H1 (cell line): ENCODE results near the gene SCN10A. TPM values are rescaled to one million over a fixed set of nuclear protein-coding genes. Genes with fewer than 3 reads are reported as not detected.

Experiments used
- BACH1 ChIP-seq: IDR thresholded peaks from 2 replicates; pipeline ENCODE4 v1.6.1; 2012; ENCODE audit warnings: low read length, improper control_type of control experiment
- CHD2 ChIP-seq: IDR thresholded peaks from 2 replicates; pipeline ENCODE4 v1.6.1; 2012; ENCODE audit warnings: low read length, improper control_type of control experiment
- GABPA ChIP-seq: IDR thresholded peaks from 2 replicates; pipeline ENCODE4 v1.6.1; 2011; ENCODE audit warnings: mild to moderate bottlenecking, low read length, moderate library complexity, borderline replicate concordance; ENCODE audit not compliant: insufficient read depth
- HDAC6 ChIP-seq: IDR thresholded peaks from one replicate; pipeline ENCODE4 v1.7.1; 2012; ENCODE audit warnings: low read depth, mild to moderate bottlenecking, inconsistent platforms, low read length, moderate library complexity
- KDM5A ChIP-seq: fragments of 200-600 bp; IDR thresholded peaks from 2 replicates; pipeline ENCODE4 v1.7.1; 2012; ENCODE audit warnings: mild to moderate bottlenecking, low read length, inconsistent platforms, mixed read lengths
- POU5F1 ChIP-seq: IDR thresholded peaks from 2 replicates; pipeline ENCODE4 v1.6.1; 2011; ENCODE audit warnings: low read depth, mild to moderate bottlenecking, low read length, moderate library complexity
- RNF2 ChIP-seq: fragments of 200-900, 300-1000 bp; sonication (generic); IDR thresholded peaks from 2 replicates; pipeline ENCODE4 v1.7.1; 2016; ENCODE audit warnings: borderline replicate concordance, low read depth, mild to moderate bottlenecking, antibody characterized with exemption, low read length; ENCODE audit not compliant: poor library complexity, severe bottlenecking; ENCODE audit errors: missing control alignments
- TAF7 ChIP-seq: optimal IDR thresholded peaks from 2 replicates; pipeline ENCODE3; 2011; ENCODE audit warnings: low read depth, mild to moderate bottlenecking, inconsistent platforms, low read length, moderate library complexity, borderline replicate concordance
- polyA plus RNA-seq, 7 experiments: library from polyadenylated mRNA; depleted of rRNA in 3 of 7; stranded (reverse) in 5 of 7; unstranded in 2 of 7; fragments of >200 nt in 5 of 7; fragments of 200-250 nt in 2 of 7; gene quantifications; 1 replicate in 5 of 7; 2 replicates in 1 of 7; 4 replicates in 1 of 7; pipeline versions ENCODE4 v1.2.1 to v1.2.3, GENCODE V29; 2011 to 2013; ENCODE audit warnings: missing spikeins in 2 of 7, mixed read lengths in 2 of 7
- total RNA-seq: library from RNA; stranded (reverse); fragmentation: NEBNext Ultra II Directional; extraction: Animal tissue kit (Norgen Biotek cat#: 25700); gene quantifications from 2 replicates; pipeline ENCODE4 v1.2.1, GENCODE V29; 2021
- TF ChIP-seq, protein P1 (sequence below): IDR thresholded peaks from 2 replicates; pipeline ENCODE4 v1.6.1; 2011; ENCODE audit warnings: low read length, improper control_type of control experiment

Gene SCN10A
- total and polyA plus RNA-seq, 2 of the 8 experiments (the other 6 are each of a cell fraction or from before 2014, with no cell fraction given) = not detected

DNA sequence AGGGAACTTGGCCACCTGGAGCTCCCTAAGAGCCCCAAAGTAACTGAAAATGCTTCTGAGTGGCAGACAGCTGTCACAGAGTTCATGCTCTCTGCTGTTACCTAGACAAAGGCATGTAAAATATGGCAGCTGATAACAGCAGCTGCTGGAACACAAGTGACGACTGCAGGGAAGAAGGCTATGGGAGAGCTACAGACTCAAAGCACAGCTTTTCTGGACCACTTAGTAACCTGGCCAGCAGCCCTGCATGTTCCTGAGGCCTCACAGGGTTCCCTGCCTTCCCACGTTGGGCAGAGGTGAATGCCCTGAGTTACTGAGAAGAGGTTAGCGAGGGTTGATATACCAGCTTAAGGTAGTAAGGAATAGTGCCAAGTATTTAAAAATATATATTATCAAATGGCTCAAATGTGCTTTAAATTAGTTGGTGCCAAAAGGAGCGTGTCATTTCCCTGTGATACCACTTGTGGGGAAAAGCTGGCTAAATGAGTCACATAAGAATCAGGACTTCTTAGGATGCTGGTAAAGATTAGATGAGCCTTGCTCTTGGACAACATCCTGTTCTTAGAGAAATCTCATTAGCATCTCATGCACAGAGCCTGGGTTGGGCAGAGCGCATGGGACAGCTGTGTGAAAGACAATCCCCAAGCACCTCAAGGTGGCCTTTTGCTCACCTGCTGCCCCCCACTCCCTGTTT lies 90.1 kb downstream of the SCN10A start (continued):
- TF ChIP-seq CHD2 (no peak), TAF7 (no peak), BACH1 (no peak), KDM5A (no peak), RNF2 (no peak), POU5F1 (no peak), HDAC6 (no peak), GABPA (no peak)
- TF ChIP-seq, protein P1, sequence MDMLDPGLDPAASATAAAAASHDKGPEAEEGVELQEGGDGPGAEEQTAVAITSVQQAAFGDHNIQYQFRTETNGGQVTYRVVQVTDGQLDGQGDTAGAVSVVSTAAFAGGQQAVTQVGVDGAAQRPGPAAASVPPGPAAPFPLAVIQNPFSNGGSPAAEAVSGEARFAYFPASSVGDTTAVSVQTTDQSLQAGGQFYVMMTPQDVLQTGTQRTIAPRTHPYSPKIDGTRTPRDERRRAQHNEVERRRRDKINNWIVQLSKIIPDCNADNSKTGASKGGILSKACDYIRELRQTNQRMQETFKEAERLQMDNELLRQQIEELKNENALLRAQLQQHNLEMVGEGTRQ = no peak
